H1 (cell line): ENCODE results near the gene MBTPS1. TPM values are rescaled to one million over a fixed set of nuclear protein-coding genes. Genes with fewer than 3 reads are reported as not detected.

Source experiments
- CTCF ChIA-PET: fragments of 300-600 bp; sonication (Branson Sonifier 250); formaldehyde crosslinking; loops from one replicate; lab custom pipeline; 2021; ENCODE audit not compliant: partially characterized antibody; lab: Charles Lee
- POLR2A ChIA-PET: fragments of 300-600 bp; sonication (Branson Sonifier 250); formaldehyde crosslinking; loops from one replicate; lab custom pipeline; 2021; ENCODE audit warnings: inconsistent platforms; ENCODE audit not compliant: partially characterized antibody; lab: Charles Lee
- DNase-seq, 2 experiments: peaks; one replicate each; pipeline versions ENCODE4 v3.0.0 to v3.0.0-alpha.2; 2010 to 2022; ENCODE audit warnings: low spot score in 2 of 2, low read depth in 1 of 2, mixed read lengths in 1 of 2
- FAIRE-seq: peaks from 2 replicates; lab custom pipeline; 2011; peaks lifted over from hg19 to GRCh38; lab: Jason Lieb, UNC
- H2AFZ ChIP-seq: 2 replicates; pipeline ENCODE4 v1.8.1; 2012; ENCODE audit warnings: low read length, inconsistent platforms
- H2AK5ac ChIP-seq: 2 replicates; pipeline ENCODE4 v1.6.1; 2013; ENCODE audit warnings: low read depth, low read length
- H2BK120ac ChIP-seq: replicated peaks from 2 replicates; pipeline ENCODE3; 2013; ENCODE audit warnings: low read depth, low read length, inconsistent platforms
- H2BK12ac ChIP-seq: 2 replicates; pipeline ENCODE4 v1.6.1; 2013; ENCODE audit warnings: low read depth, low read length
- H2BK15ac ChIP-seq: 2 replicates; pipeline ENCODE4 v1.6.1; 2013; ENCODE audit warnings: low read length
- H2BK20ac ChIP-seq: 2 replicates; pipeline ENCODE4 v1.6.1; 2013; ENCODE audit warnings: low read length
- H2BK5ac ChIP-seq: 2 replicates; pipeline ENCODE4 v1.6.1; 2013; ENCODE audit warnings: low read depth, low read length
- H3K14ac ChIP-seq: 2 replicates; pipeline ENCODE4 v1.6.1; 2013; ENCODE audit warnings: inconsistent platforms; ENCODE audit not compliant: insufficient read length
- H3K18ac ChIP-seq: 2 replicates; pipeline ENCODE4 v1.6.1; 2013; ENCODE audit warnings: low read length; ENCODE audit errors: extremely low read depth
- H3K23ac ChIP-seq: 2 replicates; pipeline ENCODE4 v1.6.1; 2013; ENCODE audit warnings: inconsistent platforms; ENCODE audit not compliant: insufficient read length
- H3K23me2 ChIP-seq: 2 replicates; pipeline ENCODE4 v1.6.1; 2013; ENCODE audit warnings: low read depth, low read length
- H3K27ac ChIP-seq: 2 replicates; pipeline ENCODE4 v1.6.1; 2011; ENCODE audit warnings: low read depth, low read length, inconsistent platforms
- H3K27me3 ChIP-seq, 4 experiments: replicated peaks in 1 of 4; 1 replicate in 1 of 4; 2 replicates in 3 of 4; pipeline versions ENCODE4 v1.6.1 to v1.8.1; 2011 to 2013; ENCODE audit warnings: low read length in 3 of 4, mild to moderate bottlenecking in 3 of 4, inconsistent platforms in 2 of 4, mixed read lengths in 2 of 4, moderate library complexity in 1 of 4; ENCODE audit not compliant: control insufficient read depth in 3 of 4, insufficient read depth in 3 of 4; ENCODE audit errors: extremely low read depth in 1 of 4
- H3K36me3 ChIP-seq, 4 experiments: 2 replicates each; pipeline versions ENCODE4 v1.6.1 to v1.8.1; 2011 to 2013; ENCODE audit warnings: mild to moderate bottlenecking in 4 of 4, low read length in 3 of 4, moderate library complexity in 2 of 4, control low read depth in 1 of 4, inconsistent platforms in 1 of 4; ENCODE audit not compliant: insufficient read depth in 4 of 4, control insufficient read depth in 2 of 4
- H3K4ac ChIP-seq: replicated peaks from 2 replicates; pipeline ENCODE3; 2013; ENCODE audit warnings: low read length, low read depth, mixed read lengths, inconsistent platforms; ENCODE audit not compliant: insufficient read length
- H3K4me1 ChIP-seq, 4 experiments: replicated peaks in 1 of 4; 1 replicate in 1 of 4; 2 replicates in 3 of 4; pipeline versions ENCODE4 v1.6.1 to v1.8.1; 2011 to 2013; ENCODE audit warnings: low read length in 3 of 4, inconsistent platforms in 2 of 4, mixed read lengths in 1 of 4; ENCODE audit not compliant: insufficient read depth in 4 of 4, control insufficient read depth in 3 of 4
- H3K4me2 ChIP-seq, 2 experiments: 2 replicates each; pipeline versions ENCODE4 v1.6.1 to v1.8.1; 2011 to 2013; ENCODE audit warnings: low read depth in 2 of 2, low read length in 2 of 2, control low read depth in 1 of 2, inconsistent platforms in 1 of 2, mild to moderate bottlenecking in 1 of 2; ENCODE audit not compliant: insufficient read depth in 1 of 2
- H3K4me3 ChIP-seq, 4 experiments: fragments of 200-600, 300-600 bp in 1 of 4; sonication (generic), shearing (Covaris generic), sonication (Bioruptor Twin) in 1 of 4; 2 replicates each; pipeline versions ENCODE4 v1.5.1 to v1.8.1; 2011 to 2016; ENCODE audit warnings: low read length in 4 of 4, low read depth in 3 of 4, control low read depth in 2 of 4, inconsistent platforms in 2 of 4, mild to moderate bottlenecking in 2 of 4, mixed read lengths in 1 of 4, moderate library complexity in 1 of 4; ENCODE audit not compliant: insufficient read depth in 2 of 4; ENCODE audit errors: extremely low read depth in 1 of 4
- H3K56ac ChIP-seq: replicated peaks from 2 replicates; pipeline ENCODE3; 2013; ENCODE audit warnings: low read depth, mild to moderate bottlenecking, mixed read lengths, low read length, inconsistent platforms; ENCODE audit not compliant: insufficient read length
- H3K79me1 ChIP-seq: 2 replicates; pipeline ENCODE4 v1.6.1; 2013; ENCODE audit warnings: low read depth, low read length, control low read depth
- H3K79me2 ChIP-seq, 2 experiments: 2 replicates each; pipeline versions ENCODE4 v1.6.1 to v1.8.1; 2012 to 2013; ENCODE audit warnings: low read length in 2 of 2, mild to moderate bottlenecking in 2 of 2, inconsistent platforms in 1 of 2; ENCODE audit not compliant: insufficient read depth in 2 of 2, control insufficient read depth in 1 of 2
- H3K9ac ChIP-seq, 4 experiments: replicated peaks in 1 of 4; 1 replicate in 1 of 4; 2 replicates in 3 of 4; pipeline versions ENCODE4 v1.6.1 to v1.8.1; 2011 to 2013; ENCODE audit warnings: low read depth in 3 of 4, low read length in 3 of 4, control low read depth in 2 of 4, mild to moderate bottlenecking in 2 of 4, moderate library complexity in 2 of 4, inconsistent platforms in 1 of 4; ENCODE audit errors: extremely low read depth in 1 of 4
- H3K9me3 ChIP-seq, 2 experiments: 2 replicates each; pipeline versions ENCODE4 v1.6.1 to v1.8.1; 2012 to 2013; ENCODE audit warnings: mild to moderate bottlenecking in 2 of 2, moderate library complexity in 2 of 2, control low read depth in 1 of 2, inconsistent platforms in 1 of 2, low read depth in 1 of 2, low read length in 1 of 2, mixed read lengths in 1 of 2; ENCODE audit not compliant: insufficient read depth in 2 of 2
- H4K20me1 ChIP-seq, 2 experiments: replicated peaks in 1 of 2; 2 replicates each; pipeline versions ENCODE3 to v1.8.1; 2011 to 2013; ENCODE audit warnings: inconsistent platforms in 2 of 2, low read length in 2 of 2, mild to moderate bottlenecking in 1 of 2; ENCODE audit not compliant: insufficient read depth in 2 of 2, control insufficient read depth in 1 of 2
- H4K5ac ChIP-seq: 2 replicates; pipeline ENCODE4 v1.6.1; 2013; ENCODE audit warnings: low read length, low read depth, mixed read lengths, inconsistent platforms; ENCODE audit not compliant: insufficient read length
- H4K8ac ChIP-seq: 2 replicates; pipeline ENCODE4 v1.8.0; 2013; ENCODE audit warnings: mild to moderate bottlenecking, moderate library complexity, low read length, inconsistent platforms; ENCODE audit not compliant: insufficient read depth; ENCODE audit errors: extremely low read depth
- H4K91ac ChIP-seq: replicated peaks from 2 replicates; pipeline ENCODE3; 2013; ENCODE audit warnings: low read length, mixed read lengths, inconsistent platforms; ENCODE audit not compliant: insufficient read length
- BCL11A ChIP-seq, 2 experiments: IDR thresholded peaks; one replicate each; pipeline ENCODE4 v1.6.1; 2011; ENCODE audit warnings: low read depth in 2 of 2, low read length in 2 of 2, mild to moderate bottlenecking in 2 of 2
- BRCA1 ChIP-seq: IDR thresholded peaks from 2 replicates; pipeline ENCODE4 v1.6.1; 2012; ENCODE audit warnings: low read depth, low read length, improper control_type of control experiment
- CBX8 ChIP-seq: fragments of 300-800, 300-1000 bp; sonication (generic); IDR thresholded peaks from 2 replicates; pipeline ENCODE4 v1.7.1; 2016; ENCODE audit warnings: low read depth, low read length, borderline replicate concordance
- CEBPB ChIP-seq: IDR thresholded peaks from 2 replicates; pipeline ENCODE4 v1.6.1; 2012; ENCODE audit warnings: low read depth, low read length
- CHD1 ChIP-seq: IDR thresholded peaks from 2 replicates; pipeline ENCODE4 v1.6.1; 2012; ENCODE audit warnings: low read depth, low read length, improper control_type of control experiment
- CTBP2 ChIP-seq: IDR thresholded peaks from 2 replicates; pipeline ENCODE4 v1.7.0; 2011; ENCODE audit warnings: borderline replicate concordance, mild to moderate bottlenecking, moderate library complexity, mixed read lengths, low read length; ENCODE audit not compliant: insufficient read depth, insufficient read length
- FOSL1 ChIP-seq: IDR thresholded peaks from 2 replicates; pipeline ENCODE4 v1.6.1; 2011; ENCODE audit warnings: mild to moderate bottlenecking, low read depth, low read length, moderate library complexity; ENCODE audit not compliant: insufficient read depth
- HDAC2 ChIP-seq, 2 experiments: fragments of 300-600 bp in 1 of 2; sonication (generic) in 1 of 2; IDR thresholded peaks; 2 replicates each; pipeline ENCODE4 v1.6.1; 2011 to 2012; ENCODE audit warnings: low read depth in 2 of 2, low read length in 2 of 2, mild to moderate bottlenecking in 2 of 2, moderate library complexity in 2 of 2, borderline replicate concordance in 1 of 2, inconsistent platforms in 1 of 2
- JUN ChIP-seq: IDR thresholded peaks from 2 replicates; pipeline ENCODE4 v1.6.1; 2011; ENCODE audit warnings: low read depth, mild to moderate bottlenecking, improper control_type of control experiment, low read length
- KDM1A ChIP-seq: fragments of 200-600, 300-600 bp; sonication (generic); IDR thresholded peaks from 2 replicates; pipeline ENCODE4 v1.7.1; 2016; ENCODE audit warnings: mild to moderate bottlenecking, low read length, borderline replicate concordance
- TBP ChIP-seq: IDR thresholded peaks from 2 replicates; pipeline ENCODE4 v1.6.1; 2011; ENCODE audit warnings: low read depth, low read length, improper control_type of control experiment
- ZNF274 ChIP-seq: IDR thresholded peaks from 2 replicates; pipeline ENCODE4 v1.7.0; 2012; ENCODE audit warnings: low read length, borderline replicate concordance; ENCODE audit errors: extremely low read depth
- WGBS, 2 experiments: shearing (Covaris generic) in 1 of 2; methylation state at CpG; one replicate each; pipeline versions ENCODE4 v1.1.6 to v1.1.7; 2013 to 2015; ENCODE audit warnings: low lambda C conversion rate in 2 of 2, mixed read lengths in 2 of 2, inconsistent platforms in 1 of 2, low coverage in 1 of 2, missing lambda C conversion rate in 1 of 2; ENCODE audit not compliant: insufficient replicate concordance in 2 of 2, insufficient coverage in 1 of 2, insufficient read length in 1 of 2; ENCODE audit errors: extremely low coverage in 1 of 2, missing lambda C conversion rate in 1 of 2; 5-methylcytosine and 5-hydroxymethylcytosine counted together
- polyA plus RNA-seq, 7 experiments: library from polyadenylated mRNA; depleted of rRNA in 3 of 7; stranded (reverse) in 5 of 7; unstranded in 2 of 7; fragments of >200 nt in 5 of 7; fragments of 200-250 nt in 2 of 7; gene quantifications; 1 replicate in 5 of 7; 2 replicates in 1 of 7; 4 replicates in 1 of 7; pipeline versions ENCODE4 v1.2.1 to v1.2.3, GENCODE V29; 2011 to 2013; ENCODE audit warnings: missing spikeins in 2 of 7, mixed read lengths in 2 of 7
- total RNA-seq: library from RNA; stranded (reverse); fragmentation: NEBNext Ultra II Directional; extraction: Animal tissue kit (Norgen Biotek cat#: 25700); gene quantifications from 2 replicates; pipeline ENCODE4 v1.2.1, GENCODE V29; 2021
- TF ChIP-seq, protein P1 (sequence below): IDR thresholded peaks from 2 replicates; pipeline ENCODE4 v1.6.1; 2011; ENCODE audit warnings: low read depth, mild to moderate bottlenecking, low read length; ENCODE audit not compliant: insufficient read depth

The MBTPS1 gene
- total and polyA plus RNA-seq, 2 of the 8 experiments (the other 6 are each of a cell fraction or from before 2014, with no cell fraction given) = 30.6 to 53.3 TPM

DNA sequence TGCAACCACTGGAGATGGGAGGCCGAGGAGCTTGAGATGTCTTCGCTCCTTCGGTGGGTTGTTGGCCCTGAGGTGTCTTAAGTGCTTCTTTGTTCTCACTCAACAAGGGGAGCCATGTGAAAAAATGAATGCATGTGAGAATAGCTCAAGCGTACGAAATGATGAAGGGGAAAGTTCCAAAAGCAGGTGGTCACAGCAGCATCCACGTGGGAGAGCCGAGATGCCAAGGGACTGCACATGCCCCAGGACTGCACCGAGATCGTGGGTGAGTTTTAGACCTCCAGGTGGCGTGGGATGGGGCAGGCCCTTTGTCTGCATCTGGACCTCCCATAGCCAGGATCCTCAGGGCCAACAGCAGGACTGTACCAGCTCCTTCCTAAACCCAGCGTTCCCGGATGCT, 82.2 kb downstream of the MBTPS1 start:
- H3K27me3 ChIP-seq = 0 out of 7 replicates have a peak, but pooled peaks cover 0 to 2% (median 0%) of the 10 kb centered on the region in 4 experiments
- H4K91ac ChIP-seq = no peak overlapping the region
- no peak overlapping the region for H3K27ac ChIP-seq
- H3K4ac ChIP-seq = no peak overlapping the region
- H2BK5ac ChIP-seq = no peak overlapping the region
- no peak overlapping the region for H2BK12ac ChIP-seq
- POLR2A ChIA-PET = no interaction called here
- H3K79me2 ChIP-seq = no peaks in the 10 kb centered on the region
- H2BK15ac ChIP-seq = no peak overlapping the region
- H3K4me1 ChIP-seq = peaks cover 0 to 8% (median 0%) of the 10 kb centered on the region in 4 experiments; a peak in 2 of 7 replicates
- no peak overlapping the region for H2BK20ac ChIP-seq
- H3K9me3 ChIP-seq = peaks cover 5 to 6% of the 10 kb centered on the region in 2 experiments; a peak in 1 of 4 replicates
- no peak overlapping the region for H3K4me2 ChIP-seq
- no peak overlapping the region for H4K5ac ChIP-seq
- no peaks in the 10 kb centered on the region for H3K36me3 ChIP-seq
- CTCF ChIA-PET = interaction anchor here (0.6 to 2.7 kb wide), 8 partner anchors 8 to 356 kb away, joined by 3 to 8 read pairs (median 3); partner anchors contain the start of gene SLC38A8
- no peaks in the 10 kb centered on the region for H3K79me1 ChIP-seq
- no peaks in the 10 kb centered on the region; the same call in 1 of the 2 replicates for H3K23me2 ChIP-seq
- H4K8ac ChIP-seq = no peak overlapping the region
- FAIRE-seq = no peak
- H2BK120ac ChIP-seq = no peak overlapping the region
- no peak overlapping the region for H3K18ac ChIP-seq
- H2AK5ac ChIP-seq = no peak overlapping the region
- H2AFZ ChIP-seq = no peak overlapping the region
- H3K4me3 ChIP-seq = no peak overlapping the region
- H4K20me1 ChIP-seq = no peaks in the 10 kb centered on the region
- H3K14ac ChIP-seq = no peak overlapping the region
- DNase-seq = no peak
- H3K9ac ChIP-seq = no peak overlapping the region
- H3K23ac ChIP-seq = no peak overlapping the region
- 91% methylated on average over 12 of the region's 12 CpGs; no CpG with 5 or more reads in 1 of the 2 experiments for WGBS, 2 experiments
- no peak overlapping the region for H3K56ac ChIP-seq
- TF ChIP-seq CHD1 = no peak
- TF ChIP-seq CBX8 = no peak
- TF ChIP-seq, protein P1, sequence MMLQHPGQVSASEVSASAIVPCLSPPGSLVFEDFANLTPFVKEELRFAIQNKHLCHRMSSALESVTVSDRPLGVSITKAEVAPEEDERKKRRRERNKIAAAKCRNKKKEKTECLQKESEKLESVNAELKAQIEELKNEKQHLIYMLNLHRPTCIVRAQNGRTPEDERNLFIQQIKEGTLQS = no peak
- TF ChIP-seq BCL11A (IDR thresholded peaks at IDR 0.05; ENCODE audit: low read depth in 2 of 2, low read length in 2 of 2) = no peak
- TF ChIP-seq HDAC2 (IDR thresholded peaks at IDR 0.05; ENCODE audit: borderline replicate concordance in 1 of 2, low read depth in 2 of 2, low read length in 2 of 2) = no peak
- TF ChIP-seq ZNF274 = no peak
- TF ChIP-seq CEBPB = no peak
- TF ChIP-seq KDM1A = no peak
- no peak for TF ChIP-seq BRCA1
- TF ChIP-seq FOSL1 = no peak
- no peak for TF ChIP-seq TBP
- TF ChIP-seq CTBP2 = no peak
- TF ChIP-seq JUN = no peak
